Measurements from ENCODE around the gene MEIKIN.

GRCh38 chr5:131846536-131846935 is 98.9 kb downstream of the MEIKIN start:
- TF ChIP-seq MAX (IDR thresholded peaks at IDR 0.05) (no peak), ZBTB7A (IDR thresholded peaks at IDR 0.05; ENCODE audit: low read depth) (no peak), FOXM1 (IDR thresholded peaks at IDR 0.05; ENCODE audit: borderline replicate concordance, low read depth) (no peak), TAF1 (IDR thresholded peaks at IDR 0.05; ENCODE audit: low read depth) (no peak), RAD21 (IDR thresholded peaks at IDR 0.05; ENCODE audit: low read depth) (no peak), TEAD4 (IDR thresholded peaks at IDR 0.05) (no peak), USF1 (IDR thresholded peaks at IDR 0.05) (no peak), CEBPB (IDR thresholded peaks at IDR 0.05) (no peak)

Measured in Ishikawa (cell line).